ENCODE data around the gene SH3PXD2A. TPM values are rescaled to one million over a fixed set of nuclear protein-coding genes. Genes with fewer than 3 reads are reported as not detected.

Gene SH3PXD2A
- total RNA-seq, 1 experiment from 2014 or later, result 4.5 TPM

DNA sequence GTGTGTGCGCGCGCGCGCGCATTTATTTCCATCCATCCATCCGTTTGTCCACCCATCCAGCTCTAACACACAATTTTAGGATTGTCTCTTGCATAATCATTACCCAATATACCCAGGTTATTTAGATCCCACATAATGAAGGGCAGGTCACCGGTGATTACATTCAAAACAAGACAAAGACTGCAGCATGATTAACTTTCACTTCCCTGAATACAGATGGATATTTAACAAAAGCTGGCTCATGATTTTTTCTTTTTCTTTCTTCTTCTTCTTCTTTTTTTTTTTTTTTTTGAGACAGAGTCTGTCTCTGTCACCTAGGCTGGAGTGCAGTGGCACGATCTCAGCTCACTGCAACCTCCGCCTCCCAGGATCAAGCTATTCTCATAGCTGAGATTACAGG lies 86.2 kb downstream of the SH3PXD2A start:
- Histone ChIP-seq H4K91ac (ENCODE audit: insufficient read length, low read depth, low read length) (no peak overlapping the region), H2BK120ac (ENCODE audit: low read depth, low read length, poor library complexity, severe bottlenecking) (no peak overlapping the region), H2BK20ac (ENCODE audit: low read depth, low read length, poor library complexity, severe bottlenecking) (no peak overlapping the region), H3K4ac (ENCODE audit: low read depth, low read length) (no peak overlapping the region), H3K79me2 (ENCODE audit: insufficient read depth, low read length) (no peaks in the 10 kb centered on the region), H3K9me3 (ENCODE audit: control insufficient read depth, low read depth, low read length) (no peaks in the 10 kb centered on the region), H2AFZ (ENCODE audit: low read length) (no peak overlapping the region), H2AK5ac (ENCODE audit: insufficient read length, low read length) (no peak overlapping the region), H4K20me1 (ENCODE audit: control insufficient read depth, insufficient read depth, insufficient read length) (no peaks in the 10 kb centered on the region), H3K56ac (ENCODE audit: insufficient read length, low read depth, low read length) (no peak overlapping the region), H3K4me2 (ENCODE audit: insufficient read depth, insufficient read length, low read length) (no peak overlapping the region), H3K79me1 (ENCODE audit: insufficient read depth, low read depth, low read length, poor library complexity, severe bottlenecking) (no peaks in the 10 kb centered on the region), H3K14ac (ENCODE audit: insufficient read depth, low read length) (no peak overlapping the region), H4K5ac (ENCODE audit: insufficient read length, low read depth, low read length) (no peak overlapping the region), H3K27me3 (ENCODE audit: insufficient read depth, low read length) (no peaks in the 10 kb centered on the region), H2BK15ac (ENCODE audit: low read depth, low read length) (no peak overlapping the region), H3K23me2 (ENCODE audit: insufficient read length, low read depth, low read length, poor library complexity, severe bottlenecking) (peaks cover 8% of the 10 kb centered on the region), H3K23ac (ENCODE audit: insufficient read length, low read depth, low read length) (no peak overlapping the region), H3K27ac (ENCODE audit: insufficient read length, low read depth, low read length) (no peak overlapping the region), H3K4me1 (ENCODE audit: insufficient read depth, low read length) (peaks cover 8% of the 10 kb centered on the region; the same call in 1 of the 2 replicates), H3K9ac (ENCODE audit: extremely low read depth, insufficient read length, low read length) (no peak overlapping the region), H2BK5ac (ENCODE audit: insufficient read length, low read length) (no peak overlapping the region), H3K18ac (ENCODE audit: insufficient read length, low read depth, low read length) (no peak overlapping the region), H3T11ph (ENCODE audit: low read length) (no peak overlapping the region), H4K8ac (replicated peaks; ENCODE audit: insufficient read length, low read depth, low read length) (no peak overlapping the region), H2BK12ac (ENCODE audit: insufficient read length, low read depth, low read length) (no peak overlapping the region)
- no CpG with 5 or more reads among the region's 10 CpGs for WGBS (ENCODE audit: extremely low coverage, insufficient read length, low lambda C conversion rate)
- peaks cover 0 to 2% of the 10 kb centered on the region in 2 experiments; a peak in 1 of 5 replicates for H3K9me3 Mint-ChIP-seq
- no peak for DNase-seq
- no peak overlapping the region for H3K4me3 Mint-ChIP-seq
- peaks cover 6% of the 10 kb centered on the region; the same call in 1 of the 2 replicates for H3K27me3 Mint-ChIP-seq (ENCODE audit: low read depth)
- peaks cover 38 to 47% of the 10 kb centered on the region in 2 experiments for H3K4me1 Mint-ChIP-seq
- no peaks in the 10 kb centered on the region for H3K36me3 Mint-ChIP-seq (ENCODE audit: insufficient read depth in 1 of 3, low read depth in 3 of 3)
- TF ChIP-seq, protein P1, sequence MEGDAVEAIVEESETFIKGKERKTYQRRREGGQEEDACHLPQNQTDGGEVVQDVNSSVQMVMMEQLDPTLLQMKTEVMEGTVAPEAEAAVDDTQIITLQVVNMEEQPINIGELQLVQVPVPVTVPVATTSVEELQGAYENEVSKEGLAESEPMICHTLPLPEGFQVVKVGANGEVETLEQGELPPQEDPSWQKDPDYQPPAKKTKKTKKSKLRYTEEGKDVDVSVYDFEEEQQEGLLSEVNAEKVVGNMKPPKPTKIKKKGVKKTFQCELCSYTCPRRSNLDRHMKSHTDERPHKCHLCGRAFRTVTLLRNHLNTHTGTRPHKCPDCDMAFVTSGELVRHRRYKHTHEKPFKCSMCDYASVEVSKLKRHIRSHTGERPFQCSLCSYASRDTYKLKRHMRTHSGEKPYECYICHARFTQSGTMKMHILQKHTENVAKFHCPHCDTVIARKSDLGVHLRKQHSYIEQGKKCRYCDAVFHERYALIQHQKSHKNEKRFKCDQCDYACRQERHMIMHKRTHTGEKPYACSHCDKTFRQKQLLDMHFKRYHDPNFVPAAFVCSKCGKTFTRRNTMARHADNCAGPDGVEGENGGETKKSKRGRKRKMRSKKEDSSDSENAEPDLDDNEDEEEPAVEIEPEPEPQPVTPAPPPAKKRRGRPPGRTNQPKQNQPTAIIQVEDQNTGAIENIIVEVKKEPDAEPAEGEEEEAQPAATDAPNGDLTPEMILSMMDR (conservative IDR thresholded peaks at IDR 0.05), result no peak
- no peak overlapping the region; a peak in 1 of 7 replicates for H3K27ac Mint-ChIP-seq

Measured in H9 (cell line).